ENCODE data around the gene CLUH.
"Not testable (repeated sequence)": the region's sequence is repeated elsewhere in the genome, so short reads cannot be mapped to it uniquely, and the experiment has no call there.

Gene CLUH

DNA sequence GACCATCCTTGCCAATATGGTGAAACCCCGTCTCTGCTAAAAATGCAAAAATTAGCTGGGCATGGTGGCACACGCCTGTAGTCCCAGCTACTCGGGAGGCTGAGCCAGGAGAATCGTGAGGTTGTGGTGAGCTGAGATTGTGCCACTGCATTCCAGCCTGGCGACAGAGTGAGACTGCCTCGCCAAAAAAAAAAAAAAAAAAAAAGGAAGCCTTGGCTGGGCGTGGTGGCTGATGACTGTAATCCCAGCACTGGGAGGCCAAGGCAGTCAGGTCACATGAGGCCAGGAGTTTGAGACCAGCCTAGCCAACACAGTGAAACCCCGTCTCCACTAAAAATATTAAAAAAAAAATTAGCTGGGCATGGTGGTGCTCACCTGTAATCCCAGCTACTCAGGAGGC lies 52.2 kb downstream of the CLUH start:
- not testable (repeated sequence) for H3K14ac ChIP-seq (ENCODE audit: low read length); H4K12ac ChIP-seq (ENCODE audit: low read depth, low read length); H3K79me1 ChIP-seq (ENCODE audit: low read length); H2BK120ac ChIP-seq (ENCODE audit: insufficient read depth, low read length, poor library complexity); H3K4ac ChIP-seq (ENCODE audit: low read depth, low read length); H3K4me2 ChIP-seq (ENCODE audit: low read length); H3K4me1 ChIP-seq (ENCODE audit: control insufficient read depth in 1 of 2, insufficient read depth in 2 of 2, low read length in 2 of 2); H3K23ac ChIP-seq (ENCODE audit: low read length); H2BK5ac ChIP-seq (ENCODE audit: low read depth, low read length, poor library complexity); H3K9me3 ChIP-seq (ENCODE audit: insufficient read depth, low read depth, low read length); H4K8ac ChIP-seq (ENCODE audit: low read depth, low read length); H3K4me3 ChIP-seq (ENCODE audit: low read depth, low read length); H3K79me2 ChIP-seq (ENCODE audit: control insufficient read depth, insufficient read depth, low read length, poor library complexity); H3K9ac ChIP-seq (ENCODE audit: low read length); H2BK12ac ChIP-seq (ENCODE audit: low read length); H4K91ac ChIP-seq (ENCODE audit: low read depth, low read length); H3K18ac ChIP-seq (ENCODE audit: low read length); H2AFZ ChIP-seq (ENCODE audit: insufficient read depth, low read length, poor library complexity); H3K27me3 ChIP-seq (ENCODE audit: insufficient read depth, low read length); H3K36me3 ChIP-seq (ENCODE audit: control insufficient read depth in 1 of 2, insufficient read depth in 2 of 2, low read length in 2 of 2); H2AK5ac ChIP-seq (ENCODE audit: low read length); H3K27ac ChIP-seq (ENCODE audit: low read depth, low read length)
- peak; percentile 61 to 70 for DNase-seq
- WGBS (ENCODE audit: extremely low coverage, insufficient coverage, insufficient read length), result no CpG with 5 or more reads among the region's 8 CpGs

GRCh38 chr17:2656283-2656682 lies 55.3 kb downstream of the CLUH start:
- no peak overlapping the region for H3K23ac ChIP-seq (ENCODE audit: low read length)
- no peak overlapping the region for H3K4me2 ChIP-seq (ENCODE audit: low read length)
- no peaks in the 10 kb centered on the region for H3K4me1 ChIP-seq (ENCODE audit: control insufficient read depth in 1 of 2, insufficient read depth in 2 of 2, low read length in 2 of 2)
- no peaks in the 10 kb centered on the region for H3K27me3 ChIP-seq (ENCODE audit: insufficient read depth, low read length)
- H2BK12ac ChIP-seq (ENCODE audit: low read length), result no peak overlapping the region
- H4K8ac ChIP-seq (ENCODE audit: low read depth, low read length), result no peak overlapping the region
- H3K14ac ChIP-seq (ENCODE audit: low read length), result no peak overlapping the region
- H2AK5ac ChIP-seq (ENCODE audit: low read length), result no peak overlapping the region
- no peak overlapping the region for H2AFZ ChIP-seq (ENCODE audit: insufficient read depth, low read length, poor library complexity)
- no peak overlapping the region for H3K9ac ChIP-seq (ENCODE audit: low read length)
- H3K36me3 ChIP-seq (ENCODE audit: control insufficient read depth in 1 of 2, insufficient read depth in 2 of 2, low read length in 2 of 2), result peaks cover 6 to 8% of the 10 kb centered on the region in 2 experiments
- H3K4ac ChIP-seq (ENCODE audit: low read depth, low read length), result peak overlapping the region; percentile 75
- H3K4me3 ChIP-seq (ENCODE audit: low read depth, low read length), result no peak overlapping the region
- H2BK5ac ChIP-seq (ENCODE audit: low read depth, low read length, poor library complexity), result no peak overlapping the region
- peak overlapping the region; percentile 37 for H3K18ac ChIP-seq (ENCODE audit: low read length)
- no peak overlapping the region for H3K27ac ChIP-seq (ENCODE audit: low read depth, low read length)
- no peak for DNase-seq
- peaks cover 5% of the 10 kb centered on the region for H3K79me2 ChIP-seq (ENCODE audit: control insufficient read depth, insufficient read depth, low read length, poor library complexity)
- no CpG with 5 or more reads among the region's 1 CpG for WGBS (ENCODE audit: extremely low coverage, insufficient coverage, insufficient read length)
- H4K91ac ChIP-seq (ENCODE audit: low read depth, low read length), result no peak overlapping the region
- no peak overlapping the region for H4K12ac ChIP-seq (ENCODE audit: low read depth, low read length)
- H2BK120ac ChIP-seq (ENCODE audit: insufficient read depth, low read length, poor library complexity), result no peak overlapping the region
- no peaks in the 10 kb centered on the region for H3K9me3 ChIP-seq (ENCODE audit: insufficient read depth, low read depth, low read length)
- no peaks in the 10 kb centered on the region for H3K79me1 ChIP-seq (ENCODE audit: low read length)

DNA sequence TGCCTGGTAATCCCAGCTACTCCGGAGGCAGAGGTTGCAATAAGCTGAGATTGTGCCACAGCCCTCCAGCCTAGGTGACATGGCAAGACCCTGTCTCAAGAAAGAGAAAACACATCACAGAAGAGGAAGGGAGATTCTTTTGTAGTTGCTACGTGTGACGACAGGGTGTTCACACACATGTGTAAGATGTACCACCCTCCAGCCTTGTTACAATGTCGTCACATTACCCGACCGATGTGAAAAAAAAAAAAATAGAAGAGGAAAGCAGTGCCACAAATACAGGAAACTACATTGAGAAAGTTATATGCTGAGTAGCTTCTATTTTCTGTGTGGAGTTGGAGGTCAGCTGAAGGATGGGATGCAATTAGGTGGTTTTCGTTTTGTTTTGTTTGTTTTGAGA lies 56.0 kb downstream of the CLUH start:
- no peak overlapping the region for H2BK120ac ChIP-seq (ENCODE audit: insufficient read depth, low read length, poor library complexity)
- H3K4ac ChIP-seq (ENCODE audit: low read depth, low read length), result peak overlapping the region; percentile 41
- H3K27ac ChIP-seq (ENCODE audit: low read depth, low read length), result no peak overlapping the region
- no peak overlapping the region for H4K12ac ChIP-seq (ENCODE audit: low read depth, low read length)
- WGBS (ENCODE audit: extremely low coverage, insufficient coverage, insufficient read length), result no CpG with 5 or more reads among the region's 7 CpGs
- H3K18ac ChIP-seq (ENCODE audit: low read length), result no peak overlapping the region
- H3K4me2 ChIP-seq (ENCODE audit: low read length), result no peak overlapping the region
- no peak overlapping the region for H3K14ac ChIP-seq (ENCODE audit: low read length)
- no peak overlapping the region for H2BK12ac ChIP-seq (ENCODE audit: low read length)
- H2BK5ac ChIP-seq (ENCODE audit: low read depth, low read length, poor library complexity), result no peak overlapping the region
- H3K4me3 ChIP-seq (ENCODE audit: low read depth, low read length), result no peak overlapping the region
- no peaks in the 10 kb centered on the region for H3K9me3 ChIP-seq (ENCODE audit: insufficient read depth, low read depth, low read length)
- no peak overlapping the region for H3K9ac ChIP-seq (ENCODE audit: low read length)
- no peak overlapping the region for H2AFZ ChIP-seq (ENCODE audit: insufficient read depth, low read length, poor library complexity)
- H4K91ac ChIP-seq (ENCODE audit: low read depth, low read length), result no peak overlapping the region
- no peaks in the 10 kb centered on the region for H3K27me3 ChIP-seq (ENCODE audit: insufficient read depth, low read length)
- no peak overlapping the region for H3K23ac ChIP-seq (ENCODE audit: low read length)
- no peak for DNase-seq
- H3K36me3 ChIP-seq (ENCODE audit: control insufficient read depth in 1 of 2, insufficient read depth in 2 of 2, low read length in 2 of 2), result peaks cover 6 to 10% of the 10 kb centered on the region in 2 experiments
- H2AK5ac ChIP-seq (ENCODE audit: low read length), result no peak overlapping the region
- no peaks in the 10 kb centered on the region for H3K4me1 ChIP-seq (ENCODE audit: control insufficient read depth in 1 of 2, insufficient read depth in 2 of 2, low read length in 2 of 2)
- no peaks in the 10 kb centered on the region for H3K79me1 ChIP-seq (ENCODE audit: low read length)
- H3K79me2 ChIP-seq (ENCODE audit: control insufficient read depth, insufficient read depth, low read length, poor library complexity), result peaks cover 5% of the 10 kb centered on the region
- H4K8ac ChIP-seq (ENCODE audit: low read depth, low read length), result no peak overlapping the region

- H3K36me3 ChIP-seq (ENCODE audit: control insufficient read depth in 1 of 2, insufficient read depth in 2 of 2, low read length in 2 of 2), result peaks cover 6 to 16% of the 10 kb centered on the region in 2 experiments
- H2BK12ac ChIP-seq (ENCODE audit: low read length); H3K4me1 ChIP-seq (ENCODE audit: control insufficient read depth in 1 of 2, insufficient read depth in 2 of 2, low read length in 2 of 2); H4K91ac ChIP-seq (ENCODE audit: low read depth, low read length); H3K9me3 ChIP-seq (ENCODE audit: insufficient read depth, low read depth, low read length); H3K79me1 ChIP-seq (ENCODE audit: low read length); H3K9ac ChIP-seq (ENCODE audit: low read length); H3K4me2 ChIP-seq (ENCODE audit: low read length); H3K23ac ChIP-seq (ENCODE audit: low read length); H3K4ac ChIP-seq (ENCODE audit: low read depth, low read length); H2AK5ac ChIP-seq (ENCODE audit: low read length); H2BK5ac ChIP-seq (ENCODE audit: low read depth, low read length, poor library complexity); H3K79me2 ChIP-seq (ENCODE audit: control insufficient read depth, insufficient read depth, low read length, poor library complexity); H4K8ac ChIP-seq (ENCODE audit: low read depth, low read length); H3K14ac ChIP-seq (ENCODE audit: low read length); H3K18ac ChIP-seq (ENCODE audit: low read length); H2BK120ac ChIP-seq (ENCODE audit: insufficient read depth, low read length, poor library complexity); H4K12ac ChIP-seq (ENCODE audit: low read depth, low read length); H3K27me3 ChIP-seq (ENCODE audit: insufficient read depth, low read length); H2AFZ ChIP-seq (ENCODE audit: insufficient read depth, low read length, poor library complexity); DNase-seq; H3K27ac ChIP-seq (ENCODE audit: low read depth, low read length); H3K4me3 ChIP-seq (ENCODE audit: low read depth, low read length): not testable (repeated sequence)
- no CpG with 5 or more reads among the region's 3 CpGs for WGBS (ENCODE audit: extremely low coverage, insufficient coverage, insufficient read length)
These were observed 58.7 kb downstream of the CLUH start for GRCh38 chr17:2652911-2653310.

Measured in trophoblast cell (in vitro differentiated cells and primary cell).